Breast epithelium (tissue), 4 donors: Measurements from ENCODE around the gene SDHAF4. TPM values are rescaled to one million over a fixed set of nuclear protein-coding genes. Genes with fewer than 3 reads are reported as not detected.
"Not testable (repeated sequence)": the region's sequence is repeated elsewhere in the genome, so short reads cannot be mapped to it uniquely, and the experiment has no call there.

ENCODE experiments used
- DNase-seq, 2 donors: peaks; one replicate each; pipeline ENCODE4 v3.0.0-alpha.2; 2019; ENCODE audit warnings: low spot score in 2 of 2
- H3K27ac ChIP-seq, 2 donors: fragments of 200-600 bp; sonication (generic) in 1 of 2; one replicate each; pipeline ENCODE4 v1.5.1; 2016 to 2019; ENCODE audit warnings: mild to moderate bottlenecking in 1 of 2
- H3K27me3 ChIP-seq, 2 donors: fragments of 200-600 bp; sonication (generic) in 1 of 2; one replicate each; pipeline versions ENCODE4 v1.5.1 to v1.6.0; 2017 to 2019; ENCODE audit warnings: control low read depth in 1 of 2, mild to moderate bottlenecking in 1 of 2
- H3K36me3 ChIP-seq: fragments of 200-600 bp; one replicate; pipeline ENCODE4 v1.5.1; 2019
- H3K4me1 ChIP-seq, 2 donors: fragments of 200-600 bp; sonication (generic); one replicate each; pipeline ENCODE4 v1.5.1; 2016 to 2019; ENCODE audit warnings: control low read depth in 1 of 2
- H3K4me3 ChIP-seq, 3 donors: fragments of 200-600 bp; sonication (generic); 1 replicate in 2 of 3; 2 replicates in 1 of 3; pipeline ENCODE4 v1.5.1; 2016 to 2019; ENCODE audit warnings: mild to moderate bottlenecking in 3 of 3, moderate library complexity in 2 of 3
- H3K9me3 ChIP-seq, 2 donors: fragments of 200-600 bp; sonication (generic) in 1 of 2; one replicate each; pipeline ENCODE4 v1.5.1; 2016 to 2019; ENCODE audit warnings: control low read depth in 1 of 2
- CTCF ChIP-seq, 3 donors: fragments of 450-650 bp; IDR thresholded peaks; one replicate each; pipeline ENCODE4 v1.5.1; 2016 to 2017; ENCODE audit warnings: antibody characterized with exemption in 3 of 3, mild to moderate bottlenecking in 3 of 3, moderate library complexity in 3 of 3
- POLR2A ChIP-seq: fragments of 450-650 bp; IDR thresholded peaks from one replicate; pipeline ENCODE4 v1.6.1; 2016; ENCODE audit warnings: antibody characterized with exemption, mild to moderate bottlenecking, moderate library complexity
- POLR2AphosphoS5 ChIP-seq, 3 donors: sonication (generic); formaldehyde crosslinking; IDR thresholded peaks; one replicate each; pipeline ENCODE4 v1.6.1; 2017; ENCODE audit warnings: antibody characterized with exemption in 3 of 3
- intact Hi-C: fragments of 100-400 bp; cut with DNase I; formaldehyde crosslinking; loops from one replicate; pipeline ENCODE4 v1.15.1; 2023; ENCODE audit warnings: low total_unique reads
- total RNA-seq, 3 donors: library from RNA; depleted of rRNA; stranded (reverse); fragments of >200 nt; gene quantifications; one replicate each; pipeline ENCODE4 v1.1.0, GENCODE V29; 2016

SDHAF4 gene
- total RNA-seq, 3 donors from 2014 or later = 12.6 to 14.7 (median 13.2) TPM

- no peak for TF ChIP-seq POLR2A
- no peak for TF ChIP-seq POLR2AphosphoS5 (IDR thresholded peaks at IDR 0.05)
- TF ChIP-seq CTCF (IDR thresholded peaks at IDR 0.05) = no peak
- no peak overlapping the region for H3K4me3 ChIP-seq
- intact Hi-C loops = no loop called here
- H3K27me3 ChIP-seq = no peaks in the 10 kb centered on the region
- H3K36me3 ChIP-seq = no peaks in the 10 kb centered on the region
- DNase-seq = no peak
- H3K4me1 ChIP-seq = no peaks in the 10 kb centered on the region
- no peaks in the 10 kb centered on the region for H3K9me3 ChIP-seq
- no peak overlapping the region for H3K27ac ChIP-seq
These were observed 25.8 kb downstream of the SDHAF4 start for GRCh38 chr6:70592391-70593117.

GRCh38 chr6:70593118-70593486 is 26.4 kb downstream of the SDHAF4 start:
- H3K9me3 ChIP-seq = no peaks in the 10 kb centered on the region
- no peaks in the 10 kb centered on the region for H3K27me3 ChIP-seq
- no peak overlapping the region for H3K4me3 ChIP-seq
- H3K27ac ChIP-seq = no peak overlapping the region
- no peaks in the 10 kb centered on the region for H3K36me3 ChIP-seq
- intact Hi-C loops = no loop called here
- TF ChIP-seq POLR2A = no peak
- TF ChIP-seq CTCF (IDR thresholded peaks at IDR 0.05) = no peak
- no peak for TF ChIP-seq POLR2AphosphoS5 (IDR thresholded peaks at IDR 0.05)
- no peaks in the 10 kb centered on the region for H3K4me1 ChIP-seq
- no peak for DNase-seq

GRCh38 chr6:70599187-70599586 is 32.5 kb downstream of the SDHAF4 start:
- no peak for TF ChIP-seq POLR2AphosphoS5 (IDR thresholded peaks at IDR 0.05)
- TF ChIP-seq POLR2A = no peak
- TF ChIP-seq CTCF (IDR thresholded peaks at IDR 0.05) = no peak
- H3K36me3 ChIP-seq = no peaks in the 10 kb centered on the region
- H3K27ac ChIP-seq = no peak overlapping the region
- no peak overlapping the region for H3K4me3 ChIP-seq
- intact Hi-C loops = no loop called here
- no peaks in the 10 kb centered on the region for H3K27me3 ChIP-seq
- H3K4me1 ChIP-seq = no peaks in the 10 kb centered on the region
- DNase-seq = no peak
- peaks cover 0 to 6% of the 10 kb centered on the region in 2 donors for H3K9me3 ChIP-seq

- peaks cover 0 to 11% of the 10 kb centered on the region in 2 donors for H3K9me3 ChIP-seq
- no peaks in the 10 kb centered on the region for H3K4me1 ChIP-seq
- H3K27me3 ChIP-seq = no peaks in the 10 kb centered on the region
- no peak overlapping the region for H3K4me3 ChIP-seq
- TF ChIP-seq POLR2AphosphoS5 (IDR thresholded peaks at IDR 0.05) (no peak), CTCF (IDR thresholded peaks at IDR 0.05) (no peak), POLR2A (no peak)
- no peak for DNase-seq
- no peak overlapping the region for H3K27ac ChIP-seq
- H3K36me3 ChIP-seq = no peaks in the 10 kb centered on the region
- intact Hi-C loops = no loop called here
These were observed 34.3 kb downstream of the SDHAF4 start for GRCh38 chr6:70601014-70601413.

- TF ChIP-seq POLR2A = no peak
- no peak for TF ChIP-seq CTCF (IDR thresholded peaks at IDR 0.05)
- no peak for TF ChIP-seq POLR2AphosphoS5 (IDR thresholded peaks at IDR 0.05)
- intact Hi-C loops = no loop called here
- Histone ChIP-seq H3K4me3 (no peak overlapping the region), H3K9me3 (peaks cover 0 to 17% of the 10 kb centered on the region in 2 donors), H3K27ac (no peak overlapping the region), H3K27me3 (no peaks in the 10 kb centered on the region), H3K4me1 (no peaks in the 10 kb centered on the region), H3K36me3 (no peaks in the 10 kb centered on the region)
- DNase-seq = no peak
These were observed 37.5 kb downstream of the SDHAF4 start for GRCh38 chr6:70604254-70604653.

GRCh38 chr6:70607371-70607770 is 40.6 kb downstream of the SDHAF4 start:
- intact Hi-C loops = loop anchor here (5.0 kb wide), 1 partner anchor 155 kb away; no protein-coding TSS in a partner anchor
- not testable (repeated sequence) for H3K27me3 ChIP-seq

GRCh38 chr6:70609181-70609580 is 42.5 kb downstream of the SDHAF4 start:
- not testable (repeated sequence) for H3K27me3 ChIP-seq, H3K4me1 ChIP-seq, H3K4me3 ChIP-seq, H3K27ac ChIP-seq, DNase-seq, H3K36me3 ChIP-seq
- peaks cover 0 to 10% of the 10 kb centered on the region in 2 donors for H3K9me3 ChIP-seq
- intact Hi-C loops = loop anchor here (5.0 kb wide), 1 partner anchor 157 kb away; no protein-coding TSS in a partner anchor

More at GRCh38 chr6:70607371-70607770, 40.6 kb downstream of the SDHAF4 start:
- not testable (repeated sequence) for H3K36me3 ChIP-seq, DNase-seq, H3K4me1 ChIP-seq, H3K27ac ChIP-seq, H3K4me3 ChIP-seq
- H3K9me3 ChIP-seq = peaks cover 0 to 17% of the 10 kb centered on the region in 2 donors
